A549 (cell line): ENCODE data around the gene KCNG2. TPM values are rescaled to one million over a fixed set of nuclear protein-coding genes. Genes with fewer than 3 reads are reported as not detected.

ENCODE experiments used
- ATAC-seq, 2 experiments: fragments of 200-7000 bp in 1 of 2; fragments of >200 bp in 1 of 2; cut with Nextera tagmentation in 1 of 2; cut with Tn5 transposase in 1 of 2; 3 replicates each; pipeline versions ENCODE4 v1.8.0 to v1.9.1; 2018 to 2020; ENCODE audit warnings: mild to moderate bottlenecking in 1 of 2, moderate library complexity in 1 of 2
- CTCF ChIA-PET: fragments of 300-600 bp; sonication (Branson Sonifier 250); formaldehyde crosslinking; extraction: SDS; loops from one replicate; lab custom pipeline; 2021; ENCODE audit warnings: antibody characterized with exemption, inconsistent platforms; lab: Yijun Ruan, JAX
- POLR2A ChIA-PET: fragments of 350-600 bp; formaldehyde crosslinking; extraction: SDS; loops from one replicate; lab custom pipeline; 2021; ENCODE audit warnings: antibody characterized with exemption, inconsistent platforms; lab: Yijun Ruan, JAX
- DNase-seq, 2 experiments: peaks; one replicate each; pipeline versions ENCODE4 v3.0.0 to v3.0.0-alpha.2; 2011 to 2016; ENCODE audit warnings: low read depth in 1 of 2, low spot score in 1 of 2
- FAIRE-seq: peaks from 2 replicates; lab custom pipeline; 2011; peaks lifted over from hg19 to GRCh38; lab: Jason Lieb, UNC
- H3K27ac ChIP-seq, 2 experiments: fragments of >200 bp; sonication (Bioruptor Twin); formaldehyde crosslinking; 3 replicates each; pipeline ENCODE4 v1.5.1; 2016 to 2017
- H3K4me1 ChIP-seq: fragments of >200 bp; sonication (Bioruptor Twin); formaldehyde crosslinking; 3 replicates; pipeline ENCODE4 v1.6.1; 2016
- H3K4me2 ChIP-seq: fragments of >200 bp; sonication (Bioruptor Twin); formaldehyde crosslinking; 3 replicates; pipeline ENCODE4 v1.6.1; 2016
- H3K4me3 ChIP-seq: fragments of >200 bp; sonication (Bioruptor Twin); formaldehyde crosslinking; 3 replicates; pipeline ENCODE4 v1.5.1; 2016
- H3K9me3 ChIP-seq: fragments of >200 bp; sonication (Bioruptor Twin); formaldehyde crosslinking; 3 replicates; pipeline ENCODE4 v1.6.1; 2016
- CBX8 ChIP-seq: fragments of 200-600 bp; sonication (generic); IDR thresholded peaks from 2 replicates; pipeline ENCODE4 v1.6.1; 2016
- CHD2 ChIP-seq: fragments of 150-350 bp; IDR thresholded peaks from 2 replicates; pipeline ENCODE4 v1.6.1; 2014; ENCODE audit warnings: low read length; ENCODE audit not compliant: partially characterized antibody
- ESRRA ChIP-seq: fragments of 150-350 bp; IDR thresholded peaks from 2 replicates; pipeline ENCODE4 v1.6.1; 2014; ENCODE audit warnings: mild to moderate bottlenecking, low read length, borderline replicate concordance
- HDAC2 ChIP-seq: fragments of 200-600 bp; sonication (generic); IDR thresholded peaks from 2 replicates; pipeline ENCODE4 v1.6.1; 2016
- HEYL ChIP-seq: fragments of 250-450 bp; sonication (Bioruptor Pico); IDR thresholded peaks from 2 replicates; pipeline ENCODE4 v1.8.0; 2021; ENCODE audit warnings: mild to moderate bottlenecking, moderate library complexity
- HOXB13 ChIP-seq: fragments of 250-450 bp; sonication (Bioruptor Pico); IDR thresholded peaks from 2 replicates; pipeline ENCODE4 v1.5.0; 2020; ENCODE audit warnings: low read depth, mild to moderate bottlenecking, moderate library complexity
- JUN ChIP-seq, 2 experiments: fragments of >200 bp; sonication (Bioruptor Twin); formaldehyde crosslinking; IDR thresholded peaks; 2 replicates in 1 of 2; 3 replicates in 1 of 2; pipeline ENCODE4 v1.6.1; 2016 to 2017
- KDM1A ChIP-seq: fragments of 200-600 bp; sonication (generic); IDR thresholded peaks from 2 replicates; pipeline ENCODE4 v1.6.1; 2016; ENCODE audit warnings: low read depth, mild to moderate bottlenecking
- MAFK ChIP-seq: fragments of 450-650 bp; IDR thresholded peaks from 2 replicates; pipeline ENCODE4 v1.6.1; 2014; ENCODE audit not compliant: partially characterized antibody
- MAZ ChIP-seq: fragments of 150-350 bp; IDR thresholded peaks from 2 replicates; pipeline ENCODE4 v1.6.1; 2014; ENCODE audit warnings: antibody characterized with exemption, low read depth, low read length, borderline replicate concordance
- MYC ChIP-seq: IDR thresholded peaks from 2 replicates; pipeline ENCODE4 v1.6.1; 2012; ENCODE audit warnings: mild to moderate bottlenecking, inconsistent platforms, low read length, improper control_type of control experiment, borderline replicate concordance
- NFE2L2 ChIP-seq: fragments of 150-350 bp; conservative IDR thresholded peaks from 2 replicates; pipeline ENCODE4 v1.6.1; 2014; ENCODE audit warnings: low read length
- PHF8 ChIP-seq: fragments of 200-600 bp; sonication (generic); IDR thresholded peaks from 2 replicates; pipeline ENCODE4 v1.6.1; 2016; ENCODE audit warnings: low read depth, mild to moderate bottlenecking, antibody characterized with exemption, moderate library complexity, borderline replicate concordance
- POLR2AphosphoS2 ChIP-seq: conservative IDR thresholded peaks from 2 replicates; pipeline ENCODE4 v1.6.1; 2012; ENCODE audit warnings: low read length, improper control_type of control experiment, inconsistent platforms
- RAD21 ChIP-seq, 2 experiments: fragments of >200 bp in 1 of 2; sonication (Bioruptor Twin) in 1 of 2; formaldehyde crosslinking in 1 of 2; IDR thresholded peaks in 1 of 2; conservative IDR thresholded peaks in 1 of 2; 2 replicates in 1 of 2; 3 replicates in 1 of 2; pipeline ENCODE4 v1.6.1; 2012 to 2018; ENCODE audit warnings: inconsistent platforms in 1 of 2
- RARB ChIP-seq: fragments of 250-450 bp; sonication (Bioruptor Pico); IDR thresholded peaks from 2 replicates; pipeline ENCODE4 v1.8.0; 2021; ENCODE audit warnings: mild to moderate bottlenecking, moderate library complexity
- RNF2 ChIP-seq: fragments of 200-600 bp; sonication (generic); IDR thresholded peaks from 2 replicates; pipeline ENCODE4 v1.6.1; 2016; ENCODE audit warnings: low read depth, mild to moderate bottlenecking, antibody characterized with exemption, moderate library complexity, borderline replicate concordance
- ZNF302 ChIP-seq: fragments of 250-450 bp; sonication (Bioruptor Pico); IDR thresholded peaks from 2 replicates; pipeline ENCODE4 v1.9.0; 2021; ENCODE audit warnings: inconsistent platforms, mild to moderate bottlenecking, moderate library complexity
- WGBS: methylation state at CpG from one replicate; pipeline ENCODE4 v1.1.6; 2017; ENCODE audit errors: missing lambda C conversion rate; 5-methylcytosine and 5-hydroxymethylcytosine counted together
- polyA plus RNA-seq, 4 experiments: library from polyadenylated mRNA; depleted of rRNA in 3 of 4; stranded (reverse); fragments of >200 nt; fragmentation: RNase III in 1 of 4; extraction: RNeasy Plus Mini Kit Qiagen cat#74134 plus additional on column Dnase treatment in 1 of 4; gene quantifications; 2 replicates in 3 of 4; 3 replicates in 1 of 4; pipeline ENCODE4 v1.2.3, GENCODE V29; 2011 to 2017
- TF ChIP-seq, protein P1 (sequence below): IDR thresholded peaks from 2 replicates; pipeline ENCODE4 v1.6.1; 2012
- TF ChIP-seq, protein P2 (sequence below): fragments of 450-650 bp; IDR thresholded peaks from 2 replicates; pipeline ENCODE4 v1.6.1; 2014; ENCODE audit warnings: antibody characterized with exemption
- TF ChIP-seq, protein P3 (sequence below): fragments of 250-450 bp; sonication (Bioruptor Pico); IDR thresholded peaks from 2 replicates; pipeline ENCODE4 v1.5.0; 2020; ENCODE audit warnings: low read depth, mild to moderate bottlenecking, moderate library complexity
- TF ChIP-seq, protein P4 (sequence below): fragments of 250-450 bp; sonication (Bioruptor Pico); IDR thresholded peaks from 2 replicates; pipeline ENCODE4 v1.5.0; 2021; ENCODE audit warnings: mild to moderate bottlenecking, moderate library complexity, borderline replicate concordance

KCNG2 gene
- polyA plus RNA-seq, 2 of the 4 experiments (the other 2 are of a cell fraction) = not detected

DNA sequence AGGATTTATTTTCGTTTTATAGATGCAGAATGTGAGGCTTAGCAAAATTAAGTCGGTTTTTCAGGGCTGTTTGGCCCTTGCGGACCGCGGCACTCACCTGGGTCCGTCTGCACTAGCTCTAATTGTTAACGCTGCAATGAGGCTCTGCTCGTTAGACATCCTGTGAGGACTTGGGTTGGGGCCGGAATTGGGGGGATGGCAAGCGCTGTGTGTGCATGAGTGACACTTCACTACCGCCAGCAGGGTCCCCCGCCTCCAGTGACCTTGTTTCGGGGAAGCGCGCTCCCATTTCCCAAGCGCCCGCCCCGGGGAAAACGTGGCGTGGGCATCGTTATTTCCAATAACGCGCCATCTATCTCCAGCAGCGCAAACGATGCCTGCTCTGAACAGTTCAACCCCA, 54.2 kb downstream of the KCNG2 start:
- Histone ChIP-seq H3K27ac (no peak overlapping the region), H3K4me3 (no peak overlapping the region), H3K4me1 (no peaks in the 10 kb centered on the region), H3K9me3 (no peaks in the 10 kb centered on the region), H3K4me2 (no peak overlapping the region)
- CTCF ChIA-PET = no interaction called here
- TF ChIP-seq HOXB13 (CRISPR knock-in tag) (no peak), MAFK (no peak), MYC (no peak), RARB (no peak), PHF8 (no peak), CBX8 (no peak), HEYL (no peak), CHD2 (no peak), HDAC2 (no peak), MAZ (no peak), NFE2L2 (no peak), KDM1A (no peak)
- TF ChIP-seq, protein P1, sequence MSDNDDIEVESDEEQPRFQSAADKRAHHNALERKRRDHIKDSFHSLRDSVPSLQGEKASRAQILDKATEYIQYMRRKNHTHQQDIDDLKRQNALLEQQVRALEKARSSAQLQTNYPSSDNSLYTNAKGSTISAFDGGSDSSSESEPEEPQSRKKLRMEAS = no peak
- TF ChIP-seq, protein P2, sequence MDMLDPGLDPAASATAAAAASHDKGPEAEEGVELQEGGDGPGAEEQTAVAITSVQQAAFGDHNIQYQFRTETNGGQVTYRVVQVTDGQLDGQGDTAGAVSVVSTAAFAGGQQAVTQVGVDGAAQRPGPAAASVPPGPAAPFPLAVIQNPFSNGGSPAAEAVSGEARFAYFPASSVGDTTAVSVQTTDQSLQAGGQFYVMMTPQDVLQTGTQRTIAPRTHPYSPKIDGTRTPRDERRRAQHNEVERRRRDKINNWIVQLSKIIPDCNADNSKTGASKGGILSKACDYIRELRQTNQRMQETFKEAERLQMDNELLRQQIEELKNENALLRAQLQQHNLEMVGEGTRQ = no peak
- TF ChIP-seq, protein P3, sequence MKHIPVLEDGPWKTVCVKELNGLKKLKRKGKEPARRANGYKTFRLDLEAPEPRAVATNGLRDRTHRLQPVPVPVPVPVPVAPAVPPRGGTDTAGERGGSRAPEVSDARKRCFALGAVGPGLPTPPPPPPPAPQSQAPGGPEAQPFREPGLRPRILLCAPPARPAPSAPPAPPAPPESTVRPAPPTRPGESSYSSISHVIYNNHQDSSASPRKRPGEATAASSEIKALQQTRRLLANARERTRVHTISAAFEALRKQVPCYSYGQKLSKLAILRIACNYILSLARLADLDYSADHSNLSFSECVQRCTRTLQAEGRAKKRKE = no peak
- TF ChIP-seq, protein P4, sequence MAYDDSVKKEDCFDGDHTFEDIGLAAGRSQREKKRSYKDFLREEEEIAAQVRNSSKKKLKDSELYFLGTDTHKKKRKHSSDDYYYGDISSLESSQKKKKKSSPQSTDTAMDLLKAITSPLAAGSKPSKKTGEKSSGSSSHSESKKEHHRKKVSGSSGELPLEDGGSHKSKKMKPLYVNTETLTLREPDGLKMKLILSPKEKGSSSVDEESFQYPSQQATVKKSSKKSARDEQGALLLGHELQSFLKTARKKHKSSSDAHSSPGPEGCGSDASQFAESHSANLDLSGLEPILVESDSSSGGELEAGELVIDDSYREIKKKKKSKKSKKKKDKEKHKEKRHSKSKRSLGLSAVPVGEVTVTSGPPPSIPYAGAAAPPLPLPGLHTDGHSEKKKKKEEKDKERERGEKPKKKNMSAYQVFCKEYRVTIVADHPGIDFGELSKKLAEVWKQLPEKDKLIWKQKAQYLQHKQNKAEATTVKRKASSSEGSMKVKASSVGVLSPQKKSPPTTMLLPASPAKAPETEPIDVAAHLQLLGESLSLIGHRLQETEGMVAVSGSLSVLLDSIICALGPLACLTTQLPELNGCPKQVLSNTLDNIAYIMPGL (CRISPR knock-in tag) = no peak
- FAIRE-seq (no peak), DNase-seq (no peak), ATAC-seq (no peak)
- POLR2A ChIA-PET = no interaction called here
- WGBS = 68% methylated on average over 25 of the region's 25 CpGs

DNA sequence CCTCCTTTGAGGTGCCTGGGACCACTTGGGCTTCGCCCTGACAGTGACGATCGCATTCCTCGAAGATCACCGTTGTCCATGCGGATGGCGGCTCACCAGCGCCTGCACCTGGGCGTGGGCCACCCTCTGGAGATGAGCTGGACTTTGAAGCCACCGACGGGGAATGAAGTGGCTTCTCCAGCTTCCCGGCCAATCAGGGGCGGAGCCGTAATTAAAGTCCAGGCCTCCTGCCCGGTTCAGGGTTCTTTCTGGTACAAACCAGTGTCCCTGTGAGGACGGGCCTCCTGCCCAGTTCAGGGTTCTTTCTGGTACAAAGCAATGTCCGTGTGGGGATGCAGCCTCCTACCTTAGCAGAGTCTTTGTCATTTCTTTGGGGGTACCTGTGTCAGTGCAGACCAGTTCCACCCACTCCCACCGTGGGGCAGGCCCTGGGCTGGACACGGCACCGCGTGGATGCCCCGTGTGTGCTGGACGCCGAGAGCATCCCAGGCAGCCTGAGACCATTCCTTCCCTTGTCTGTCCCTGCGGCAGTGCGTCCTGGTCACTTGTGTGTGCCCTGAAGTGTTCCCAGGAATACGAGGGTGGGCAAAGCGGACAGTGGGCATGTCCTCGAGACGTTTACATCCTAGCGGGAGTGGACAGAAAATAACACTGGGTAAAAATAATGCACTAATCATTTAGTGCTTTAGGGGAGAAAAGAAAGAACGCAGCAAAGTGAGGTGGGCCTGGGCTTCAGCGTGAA, 55.0 kb downstream of the KCNG2 start:
- ChIA-PET POLR2A (no interaction called here), CTCF (no interaction called here)
- H3K9me3 ChIP-seq = no peaks in the 10 kb centered on the region
- H3K27ac ChIP-seq = no peak overlapping the region
- 66% methylated on average over 24 of the region's 33 CpGs for WGBS
- TF ChIP-seq RAD21 (conservative IDR thresholded peaks at IDR 0.05 in 1 of 2, IDR thresholded peaks at IDR 0.05 in 1 of 2) (no peak), POLR2AphosphoS2 (no peak), ESRRA (no peak), ZNF302 (CRISPR knock-in tag) (no peak), HOXB13 (CRISPR knock-in tag) (no peak), JUN (IDR thresholded peaks at IDR 0.05) (no peak), RNF2 (no peak)
- H3K4me3 ChIP-seq = no peak overlapping the region
- H3K4me2 ChIP-seq = no peak overlapping the region
- no peak for DNase-seq
- FAIRE-seq = no peak
- no peak for ATAC-seq
- no peaks in the 10 kb centered on the region for H3K4me1 ChIP-seq
